DND-41 (cell line): ENCODE measurements around the gene CCDC85C.

Experiments used
- ATAC-seq: fragments of 200-7000 bp; cut with Tn5 transposase; 3 replicates; pipeline ENCODE4 v1.9.1; 2021; ENCODE audit warnings: low read depth; ENCODE audit not compliant: insufficient read depth
- DNase-seq: peaks from one replicate; pipeline ENCODE4 v3.0.0-alpha.2; 2020
- H2AFZ ChIP-seq: 2 replicates; pipeline ENCODE4 v1.6.0; 2012; ENCODE audit warnings: low read depth, low read length
- H3K27ac ChIP-seq: 2 replicates; pipeline ENCODE4 v1.5.1; 2012; ENCODE audit warnings: low read length, inconsistent platforms
- H3K27me3 ChIP-seq: fragments of 200-600 bp; sonication (generic); 2 replicates; pipeline ENCODE4 v1.6.0; 2012; ENCODE audit warnings: low read length, mild to moderate bottlenecking, inconsistent platforms; ENCODE audit not compliant: insufficient read depth, poor library complexity
- H3K36me3 ChIP-seq: 2 replicates; pipeline ENCODE4 v1.5.1; 2012; ENCODE audit warnings: low read length, inconsistent platforms; ENCODE audit not compliant: insufficient read depth
- H3K4me1 ChIP-seq: 2 replicates; pipeline ENCODE4 v1.5.1; 2012; ENCODE audit warnings: mild to moderate bottlenecking, low read length; ENCODE audit not compliant: insufficient read depth
- H3K4me2 ChIP-seq: 2 replicates; pipeline ENCODE4 v1.6.0; 2012; ENCODE audit warnings: mild to moderate bottlenecking, moderate library complexity, low read length, inconsistent platforms; ENCODE audit not compliant: insufficient read depth
- H3K4me3 ChIP-seq, 2 experiments: fragments of 200-600 bp in 1 of 2; shearing (Covaris generic) in 1 of 2; 2 replicates each; pipeline ENCODE4 v1.5.1; 2012 to 2016; ENCODE audit warnings: inconsistent platforms in 2 of 2, low read length in 2 of 2, mild to moderate bottlenecking in 2 of 2, low read depth in 1 of 2, moderate library complexity in 1 of 2
- H3K79me2 ChIP-seq: 2 replicates; pipeline ENCODE4 v1.6.0; 2012; ENCODE audit warnings: low read length, inconsistent platforms; ENCODE audit not compliant: insufficient read depth
- H3K9ac ChIP-seq: 2 replicates; pipeline ENCODE4 v1.6.0; 2012; ENCODE audit warnings: low read depth, mild to moderate bottlenecking, inconsistent platforms, low read length, moderate library complexity
- H3K9me3 ChIP-seq: 2 replicates; pipeline ENCODE4 v1.5.1; 2012; ENCODE audit warnings: low read length, moderate library complexity, mild to moderate bottlenecking, inconsistent platforms; ENCODE audit not compliant: insufficient read depth, severe bottlenecking
- H4K20me1 ChIP-seq: 2 replicates; pipeline ENCODE4 v1.6.0; 2012; ENCODE audit warnings: low read length; ENCODE audit not compliant: insufficient read depth
- EZH2 ChIP-seq: IDR thresholded peaks from 3 replicates; pipeline ENCODE4 v1.6.1; 2012; ENCODE audit warnings: borderline replicate concordance, low read depth, mild to moderate bottlenecking, moderate library complexity, low read length, inconsistent platforms; ENCODE audit not compliant: severe bottlenecking
- TF ChIP-seq, protein P1 (sequence below): IDR thresholded peaks from 2 replicates; pipeline ENCODE4 v1.5.1; 2012; ENCODE audit warnings: borderline replicate concordance, low read length, moderate library complexity, mild to moderate bottlenecking; ENCODE audit not compliant: poor library complexity, severe bottlenecking; ENCODE audit errors: extremely low read depth

The CCDC85C gene

DNA sequence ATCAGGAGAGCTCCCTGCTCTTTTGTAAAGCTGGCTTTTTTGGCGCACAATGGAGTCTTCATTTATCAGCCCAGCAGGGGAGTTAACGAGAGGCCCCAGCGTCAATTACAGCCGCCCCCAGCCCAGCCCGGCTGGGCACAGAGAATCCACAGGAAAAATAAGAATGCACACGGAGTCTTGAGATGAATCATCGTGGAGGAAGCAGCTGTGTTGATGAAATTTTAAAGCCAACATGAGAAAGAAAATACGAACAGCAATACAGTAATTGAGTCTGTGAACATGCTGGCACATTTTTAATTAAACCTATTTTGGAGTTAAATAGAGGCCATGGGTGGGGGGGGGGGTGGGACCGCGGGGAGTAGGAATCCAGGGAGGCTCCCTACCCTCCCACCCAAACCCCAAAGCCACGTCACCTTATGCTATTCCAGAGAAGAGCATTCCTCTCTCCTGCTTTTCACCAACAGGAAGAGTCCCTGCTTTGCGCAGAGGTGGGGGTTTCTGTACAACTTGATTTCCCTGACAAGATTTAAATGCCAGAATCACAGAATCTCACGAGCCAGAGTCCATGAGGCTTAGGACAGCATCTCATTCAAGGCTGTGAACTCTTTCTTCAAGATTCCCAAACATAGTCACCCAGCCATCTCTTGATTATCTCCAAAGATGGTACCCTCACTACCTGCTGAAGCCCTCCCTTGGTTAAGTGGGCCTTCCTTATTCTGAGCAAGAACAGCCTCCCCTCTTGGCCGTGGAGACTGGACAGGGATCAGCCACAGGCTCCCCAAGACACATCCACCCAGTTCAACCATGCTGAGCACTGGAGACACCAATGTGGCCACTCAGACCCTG is 72.5 kb downstream of the CCDC85C start:
- Histone ChIP-seq H3K79me2 (no peaks in the 10 kb centered on the region), H3K4me1 (no peaks in the 10 kb centered on the region), H3K27ac (no peak overlapping the region), H2AFZ (no peak overlapping the region), H3K36me3 (no peaks in the 10 kb centered on the region), H4K20me1 (peaks cover 32% of the 10 kb centered on the region), H3K9ac (no peak overlapping the region), H3K4me2 (no peak overlapping the region), H3K4me3 (no peak overlapping the region), H3K9me3 (no peaks in the 10 kb centered on the region), H3K27me3 (no peaks in the 10 kb centered on the region)
- DNase-seq, result no peak
- ATAC-seq, result no peak
- TF ChIP-seq, protein P1, sequence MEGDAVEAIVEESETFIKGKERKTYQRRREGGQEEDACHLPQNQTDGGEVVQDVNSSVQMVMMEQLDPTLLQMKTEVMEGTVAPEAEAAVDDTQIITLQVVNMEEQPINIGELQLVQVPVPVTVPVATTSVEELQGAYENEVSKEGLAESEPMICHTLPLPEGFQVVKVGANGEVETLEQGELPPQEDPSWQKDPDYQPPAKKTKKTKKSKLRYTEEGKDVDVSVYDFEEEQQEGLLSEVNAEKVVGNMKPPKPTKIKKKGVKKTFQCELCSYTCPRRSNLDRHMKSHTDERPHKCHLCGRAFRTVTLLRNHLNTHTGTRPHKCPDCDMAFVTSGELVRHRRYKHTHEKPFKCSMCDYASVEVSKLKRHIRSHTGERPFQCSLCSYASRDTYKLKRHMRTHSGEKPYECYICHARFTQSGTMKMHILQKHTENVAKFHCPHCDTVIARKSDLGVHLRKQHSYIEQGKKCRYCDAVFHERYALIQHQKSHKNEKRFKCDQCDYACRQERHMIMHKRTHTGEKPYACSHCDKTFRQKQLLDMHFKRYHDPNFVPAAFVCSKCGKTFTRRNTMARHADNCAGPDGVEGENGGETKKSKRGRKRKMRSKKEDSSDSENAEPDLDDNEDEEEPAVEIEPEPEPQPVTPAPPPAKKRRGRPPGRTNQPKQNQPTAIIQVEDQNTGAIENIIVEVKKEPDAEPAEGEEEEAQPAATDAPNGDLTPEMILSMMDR, result no peak
- no peak for TF ChIP-seq EZH2

DNA sequence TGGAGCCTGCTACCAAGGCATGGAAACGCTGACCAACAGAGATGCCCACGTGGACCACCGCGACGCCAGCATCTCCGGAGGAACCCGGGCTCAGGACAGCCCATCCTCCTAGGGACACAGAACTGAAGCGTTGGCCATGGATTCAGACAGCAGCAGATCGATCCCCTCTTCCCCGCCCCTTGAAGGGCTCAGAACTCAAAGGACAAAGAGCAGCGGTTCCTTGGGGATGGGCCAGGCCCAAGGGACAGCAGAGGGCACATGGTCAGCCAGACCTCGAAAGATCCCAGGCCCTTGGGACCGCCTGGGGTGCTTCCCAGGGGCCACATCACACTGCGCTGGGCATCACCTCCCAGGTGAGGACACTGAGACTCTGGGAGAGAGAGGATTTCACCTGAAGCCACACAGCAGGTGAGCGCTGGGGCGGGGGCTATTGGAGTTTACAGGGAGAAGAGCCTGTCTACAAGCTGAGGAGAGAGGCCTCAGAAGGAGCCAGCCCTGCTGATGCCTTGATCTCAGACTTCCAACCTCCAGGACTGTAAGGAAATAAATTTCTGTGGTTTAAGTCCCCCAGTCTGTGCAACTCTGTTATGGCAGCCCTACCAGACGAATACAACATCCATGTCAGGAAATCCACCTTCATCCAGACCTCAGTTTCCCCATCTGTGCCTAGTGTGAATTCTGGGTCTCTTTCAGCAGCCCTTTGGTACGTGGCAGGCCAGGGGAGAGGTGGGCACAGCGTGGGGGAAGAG is 73.4 kb downstream of the CCDC85C start:
- ATAC-seq (no peak), DNase-seq (no peak)
- Histone ChIP-seq H3K4me1 (no peaks in the 10 kb centered on the region), H3K9me3 (no peaks in the 10 kb centered on the region), H3K9ac (no peak overlapping the region), H3K4me2 (no peak overlapping the region), H3K27me3 (no peaks in the 10 kb centered on the region), H3K36me3 (no peaks in the 10 kb centered on the region), H3K79me2 (no peaks in the 10 kb centered on the region), H4K20me1 (peaks cover 34% of the 10 kb centered on the region), H3K27ac (no peak overlapping the region), H2AFZ (no peak overlapping the region), H3K4me3 (no peak overlapping the region)
- TF ChIP-seq EZH2, result no peak
- TF ChIP-seq, protein P1, result no peak

DNA sequence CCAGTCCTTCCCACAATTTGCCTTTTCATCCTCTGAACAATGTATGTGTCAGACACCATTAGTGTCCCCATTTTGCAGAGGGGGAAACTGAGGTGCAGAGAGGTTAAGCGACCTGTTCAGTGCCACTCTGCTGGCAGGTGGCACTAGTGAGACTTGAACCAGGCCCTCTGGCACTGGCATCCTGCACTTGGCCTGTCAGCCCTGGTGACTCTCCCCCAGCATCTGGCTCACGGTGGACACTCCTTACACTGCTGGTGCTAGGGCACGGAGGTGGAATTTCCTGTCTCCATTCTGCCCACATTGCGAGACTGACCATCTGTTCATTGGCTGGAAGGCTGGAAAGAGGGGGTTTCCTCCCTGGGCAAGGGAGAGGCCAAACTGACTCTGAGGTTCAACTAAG is 74.1 kb downstream of the CCDC85C start:
- ATAC-seq, result no peak
- TF ChIP-seq, protein P1, result no peak
- no peak for TF ChIP-seq EZH2
- Histone ChIP-seq H3K27me3 (no peaks in the 10 kb centered on the region), H3K36me3 (no peaks in the 10 kb centered on the region), H3K9ac (no peak overlapping the region), H2AFZ (no peak overlapping the region), H3K79me2 (no peaks in the 10 kb centered on the region), H3K4me1 (no peaks in the 10 kb centered on the region), H3K27ac (no peak overlapping the region), H3K4me3 (no peak overlapping the region), H4K20me1 (peaks cover 34% of the 10 kb centered on the region), H3K4me2 (no peak overlapping the region), H3K9me3 (no peaks in the 10 kb centered on the region)
- no peak for DNase-seq
